SK-N-MC (cell line): Measurements from ENCODE around the gene PSMA1.

Source experiments
- DNase-seq: peaks from one replicate; pipeline ENCODE4 v3.0.0-alpha.2; 2011; ENCODE audit warnings: low read depth, low spot score
- H3K27ac ChIP-seq: fragments of 200-600 bp; sonication (generic); 2 replicates; pipeline ENCODE4 v1.5.1; 2016; ENCODE audit warnings: mixed run types
- H3K36me3 ChIP-seq: fragments of 200-600 bp; sonication (generic); 2 replicates; pipeline ENCODE4 v1.6.1; 2017; ENCODE audit warnings: antibody characterized with exemption, low read length, mixed read lengths; ENCODE audit not compliant: insufficient read depth
- H3K4me3 ChIP-seq: fragments of 200-600 bp; sonication (generic); 2 replicates; pipeline ENCODE4 v1.5.1; 2016
- H3K9ac ChIP-seq: fragments of 200-600 bp; sonication (generic); 2 replicates; pipeline ENCODE4 v1.8.0; 2017; ENCODE audit warnings: mixed run types, mixed read lengths; ENCODE audit not compliant: insufficient read length
- H3K9me3 ChIP-seq: fragments of 200-600 bp; sonication (generic); 2 replicates; pipeline ENCODE4 v1.6.1; 2017; ENCODE audit warnings: low read depth, mild to moderate bottlenecking, antibody characterized with exemption, low read length, moderate library complexity, mixed read lengths
- EZH2 ChIP-seq: fragments of 200-600 bp; sonication (generic); IDR thresholded peaks from one replicate; pipeline ENCODE4 v1.6.1; 2017; ENCODE audit warnings: antibody characterized with exemption
- FOXP2 ChIP-seq: optimal IDR thresholded peaks from 2 replicates; pipeline ENCODE3; 2011; ENCODE audit warnings: mild to moderate bottlenecking, moderate library complexity; ENCODE audit not compliant: insufficient read depth; ENCODE audit errors: extremely low read length, control extremely low read depth
- POLR2AphosphoS5 ChIP-seq: IDR thresholded peaks from 2 replicates; pipeline ENCODE4 v1.6.1; 2012; ENCODE audit warnings: mild to moderate bottlenecking, low read depth, low read length, borderline replicate concordance

Gene PSMA1

DNA sequence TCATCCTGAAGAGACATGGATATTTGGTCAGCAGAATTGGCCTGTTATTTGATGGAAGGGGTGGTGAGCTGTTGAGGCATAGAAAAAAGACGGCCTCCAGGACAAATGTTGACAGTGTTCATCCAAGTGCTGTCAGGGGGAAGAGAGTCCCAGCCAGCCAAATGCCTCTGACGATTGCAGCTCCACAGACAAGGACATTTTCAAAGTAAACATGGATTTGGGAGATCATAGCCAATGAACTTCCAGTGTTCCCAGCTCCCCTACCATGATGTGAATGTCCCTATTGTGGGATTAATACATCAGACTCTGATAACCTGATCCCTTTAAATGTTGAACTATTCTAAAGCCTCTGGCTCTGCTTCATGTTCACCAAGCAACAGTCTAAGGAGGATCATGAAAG, 31.2 kb upstream of the PSMA1 start:
- Histone ChIP-seq H3K36me3 (no peaks in the 10 kb centered on the region), H3K27ac (no peak overlapping the region), H3K9me3 (no peaks in the 10 kb centered on the region), H3K9ac (no peak overlapping the region), H3K4me3 (no peak overlapping the region)
- DNase-seq = no peak
- TF ChIP-seq FOXP2 = no peak
- TF ChIP-seq EZH2 = no peak
- no peak for TF ChIP-seq POLR2AphosphoS5

DNA sequence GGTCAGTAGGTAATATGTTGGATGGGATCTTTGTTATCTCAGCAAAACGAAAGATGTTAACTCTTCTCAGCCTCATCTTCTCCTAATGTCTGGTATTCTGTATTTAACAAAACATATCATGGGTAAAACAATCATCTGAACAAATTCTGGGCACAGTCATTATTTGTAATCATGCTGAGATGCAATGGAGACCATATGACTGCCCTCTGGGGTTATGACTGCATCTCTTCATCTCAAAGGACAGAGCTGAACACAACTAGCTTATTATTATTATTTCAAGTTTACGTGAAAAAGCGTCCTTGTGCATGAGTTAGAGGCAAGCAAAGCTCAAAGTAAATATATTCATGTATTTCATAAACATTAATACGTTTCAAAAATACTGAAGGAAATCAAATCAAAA, 29.7 kb upstream of the PSMA1 start:
- TF ChIP-seq FOXP2 = no peak
- no peak for TF ChIP-seq POLR2AphosphoS5
- TF ChIP-seq EZH2 = no peak
- no peak overlapping the region for H3K27ac ChIP-seq

DNA sequence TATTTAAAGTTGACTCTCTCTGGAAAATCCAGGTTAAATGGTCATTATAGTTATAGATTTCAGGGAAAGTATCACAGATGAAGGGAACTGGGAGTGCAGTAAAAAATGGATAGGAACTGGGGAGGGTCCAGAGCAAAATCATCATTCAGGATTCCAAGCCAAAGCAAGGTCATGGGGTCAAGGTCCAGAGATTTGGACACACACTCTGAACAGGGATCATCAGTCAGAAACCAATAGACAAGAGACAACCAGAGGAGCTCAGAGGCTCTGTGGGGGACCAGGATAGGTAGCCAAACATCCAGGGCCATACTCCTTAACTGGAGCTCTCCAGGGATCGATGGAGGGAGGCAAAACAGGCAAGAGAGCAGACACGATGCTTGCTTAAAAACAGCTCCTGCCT, 27.3 kb upstream of the PSMA1 start:
- H3K27ac ChIP-seq = no peak overlapping the region
- H3K9ac ChIP-seq = no peak overlapping the region
- H3K36me3 ChIP-seq = no peaks in the 10 kb centered on the region
- H3K9me3 ChIP-seq = no peaks in the 10 kb centered on the region
- no peak for TF ChIP-seq FOXP2
- TF ChIP-seq EZH2 = no peak
- TF ChIP-seq POLR2AphosphoS5 = no peak
- no peak for DNase-seq
- no peak overlapping the region for H3K4me3 ChIP-seq

More for the DNA sequence above, 29.7 kb upstream of the PSMA1 start:
- Histone ChIP-seq H3K4me3 (no peak overlapping the region), H3K36me3 (no peaks in the 10 kb centered on the region), H3K9me3 (no peaks in the 10 kb centered on the region), H3K9ac (no peak overlapping the region)
- no peak for DNase-seq

DNA sequence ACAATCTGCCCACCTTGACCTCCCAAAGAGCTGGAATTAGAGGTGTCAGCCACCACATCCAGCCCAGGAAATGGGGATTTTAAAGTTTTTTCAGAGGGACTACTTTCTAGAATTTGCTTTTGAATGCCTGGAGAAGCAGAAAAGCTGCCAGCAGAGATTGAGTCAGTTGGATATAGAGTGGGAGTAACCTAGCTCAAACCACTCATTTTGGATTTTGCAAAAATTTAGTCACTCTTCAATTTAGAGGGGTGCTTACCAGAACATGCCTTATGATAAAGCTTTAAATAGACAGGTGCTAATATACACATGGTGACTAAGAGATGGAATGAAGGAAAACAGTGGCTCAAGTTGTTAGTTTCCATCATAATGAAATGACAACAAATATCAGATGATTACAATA, 26.5 kb upstream of the PSMA1 start:
- Histone ChIP-seq H3K9me3 (no peaks in the 10 kb centered on the region), H3K4me3 (no peak overlapping the region), H3K36me3 (no peaks in the 10 kb centered on the region), H3K27ac (no peak overlapping the region), H3K9ac (no peak overlapping the region)
- DNase-seq = no peak
- TF ChIP-seq POLR2AphosphoS5 = no peak
- TF ChIP-seq EZH2 = no peak

DNA sequence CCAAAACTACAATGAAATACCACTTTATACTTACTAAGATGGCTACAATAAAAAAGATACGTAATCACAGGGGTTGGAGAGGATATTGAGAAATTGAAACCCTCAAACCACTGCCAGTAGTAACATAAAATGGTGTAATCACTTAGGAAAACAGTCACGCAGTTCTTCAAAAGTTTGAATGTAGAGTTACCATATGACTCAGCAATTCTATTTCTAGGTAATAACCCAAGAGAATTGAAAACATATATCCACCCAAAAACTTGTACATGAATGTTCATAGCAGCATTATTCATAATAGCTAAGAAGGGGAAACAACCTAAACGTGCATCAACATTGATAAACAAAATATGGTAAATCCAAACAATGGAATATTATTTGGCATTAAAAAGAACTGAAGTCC, 24.4 kb upstream of the PSMA1 start:
- Histone ChIP-seq H3K9ac (no peak overlapping the region), H3K27ac (peak overlapping the region; percentile 74; the same call in 1 of the 2 replicates), H3K36me3 (no peaks in the 10 kb centered on the region), H3K4me3 (no peak overlapping the region), H3K9me3 (no peaks in the 10 kb centered on the region)
- TF ChIP-seq POLR2AphosphoS5 (no peak), EZH2 (no peak), FOXP2 (no peak)
- no peak for DNase-seq

DNA sequence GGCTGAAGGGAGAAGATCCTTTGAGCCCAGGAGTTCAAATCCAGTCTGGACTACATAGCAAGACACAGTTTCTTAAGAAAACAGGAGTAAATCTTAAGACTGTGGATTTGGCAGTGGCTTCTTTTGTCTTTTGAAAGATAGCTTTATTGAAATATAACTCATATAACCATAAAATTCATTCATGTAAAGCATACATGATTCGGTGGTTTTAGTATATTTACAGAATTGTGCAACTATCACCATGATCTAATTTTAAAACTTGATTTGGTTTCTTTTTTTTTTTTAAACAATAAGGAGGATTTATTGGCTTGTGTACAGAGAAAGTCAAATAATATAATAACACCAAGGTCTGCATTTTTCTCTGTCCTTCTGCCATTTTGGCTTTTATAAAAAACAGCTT, 23.1 kb upstream of the PSMA1 start:
- no peak overlapping the region for H3K9ac ChIP-seq
- H3K27ac ChIP-seq = peak overlapping the region; percentile 12; the same call in 1 of the 2 replicates
- H3K4me3 ChIP-seq = no peak overlapping the region
- no peak for DNase-seq
- no peaks in the 10 kb centered on the region for H3K9me3 ChIP-seq
- no peaks in the 10 kb centered on the region for H3K36me3 ChIP-seq
- TF ChIP-seq POLR2AphosphoS5 (no peak), FOXP2 (no peak), EZH2 (no peak)

DNA sequence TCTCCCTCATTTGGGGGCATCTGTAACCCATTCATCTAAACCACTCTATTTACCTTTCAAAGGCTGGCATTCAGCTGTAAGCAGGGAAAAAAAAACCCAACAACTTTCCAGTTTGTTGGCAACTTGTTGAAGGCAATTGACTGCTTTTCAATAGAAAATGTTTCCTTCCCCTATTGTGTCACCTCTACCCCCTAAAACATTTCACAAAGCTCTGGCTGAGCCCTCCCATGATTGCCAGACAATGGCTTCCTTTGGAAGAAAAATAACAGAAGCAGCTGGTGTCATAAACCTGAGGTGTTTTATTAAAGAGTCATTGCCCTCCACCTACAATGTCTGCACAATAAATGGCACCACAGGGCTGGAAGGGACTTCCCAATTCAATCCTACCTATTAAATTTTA, 22.1 kb upstream of the PSMA1 start:
- no peak overlapping the region for H3K9ac ChIP-seq
- H3K9me3 ChIP-seq = no peaks in the 10 kb centered on the region
- no peak overlapping the region for H3K4me3 ChIP-seq
- no peak for DNase-seq
- no peaks in the 10 kb centered on the region for H3K36me3 ChIP-seq
- TF ChIP-seq FOXP2 = no peak
- TF ChIP-seq EZH2 = no peak
- no peak for TF ChIP-seq POLR2AphosphoS5
- H3K27ac ChIP-seq = no peak overlapping the region

DNA sequence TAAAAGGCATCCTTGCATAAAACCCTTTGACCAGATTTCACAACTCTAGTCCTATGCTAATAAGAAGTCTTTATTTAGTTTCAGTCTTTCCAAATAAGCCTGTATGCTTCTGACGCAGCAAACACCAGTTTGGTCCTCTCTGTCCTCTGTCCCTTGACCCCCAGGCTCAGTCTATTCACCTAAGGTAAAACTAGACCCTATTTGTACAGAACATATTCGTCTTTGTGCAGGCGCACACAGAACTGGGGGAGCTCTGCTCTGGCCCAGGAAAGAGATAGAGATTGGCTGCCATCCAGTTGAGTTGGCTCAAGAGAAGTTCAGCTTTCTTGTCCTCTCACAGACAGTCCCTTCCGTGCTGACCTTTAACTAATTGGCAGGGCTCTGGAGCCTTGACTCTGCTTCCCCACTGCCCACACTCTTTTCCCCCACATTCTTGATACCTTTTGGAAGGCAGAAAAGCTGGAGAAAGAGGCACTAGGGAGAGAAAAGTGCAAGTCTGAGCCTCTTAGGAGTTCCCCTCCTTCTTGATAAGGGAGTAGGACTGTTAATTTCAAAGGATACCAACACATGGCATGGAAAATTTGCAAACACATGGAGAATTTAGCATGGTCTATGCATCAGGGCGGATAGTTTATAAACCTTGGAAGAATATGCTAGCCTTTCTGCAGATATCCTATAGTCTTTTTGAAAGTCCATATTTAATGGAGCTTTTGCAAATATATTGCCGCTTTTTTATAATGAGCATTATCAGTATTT, 21.2 kb upstream of the PSMA1 start:
- H3K9me3 ChIP-seq = no peaks in the 10 kb centered on the region
- DNase-seq = no peak
- peak overlapping the region; percentile 22; the same call in 1 of the 2 replicates for H3K27ac ChIP-seq
- no peak overlapping the region for H3K9ac ChIP-seq
- TF ChIP-seq FOXP2 (no peak), POLR2AphosphoS5 (no peak), EZH2 (no peak)
- no peaks in the 10 kb centered on the region for H3K36me3 ChIP-seq
- no peak overlapping the region for H3K4me3 ChIP-seq

DNA sequence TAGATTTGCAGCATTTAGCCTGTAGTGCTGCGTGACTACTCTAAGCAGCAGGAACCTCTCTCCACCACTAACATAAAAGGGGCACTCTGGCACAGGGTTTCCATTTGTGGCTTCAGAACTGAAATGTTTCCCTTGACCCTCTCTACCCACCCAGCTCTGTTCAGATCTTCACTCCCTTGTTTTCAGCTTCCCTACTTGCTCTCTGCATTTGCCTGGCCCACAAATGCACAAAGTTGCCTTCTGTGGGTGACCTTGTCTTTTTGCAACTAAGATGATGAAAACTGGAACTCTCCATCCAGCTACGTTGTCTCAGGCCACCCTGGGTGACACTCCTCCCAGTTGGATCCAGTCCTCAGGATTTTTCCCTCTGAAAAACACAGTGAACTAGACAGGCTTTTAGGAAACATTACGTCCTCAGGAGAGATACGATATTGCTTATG, 19.8 kb upstream of the PSMA1 start:
- Histone ChIP-seq H3K4me3 (0 out of 2 replicates have a peak overlapping the region, but pooled peaks have one; percentile 20), H3K9me3 (no peaks in the 10 kb centered on the region), H3K36me3 (no peaks in the 10 kb centered on the region), H3K27ac (peak overlapping the region; percentile 78), H3K9ac (peak overlapping the region; percentile 54)
- TF ChIP-seq POLR2AphosphoS5 (no peak), FOXP2 (no peak), EZH2 (no peak)
- DNase-seq = no peak
